Gastrocnemius medialis (tissue), 4 donors: Measurements from ENCODE around the gene BCL2A1.

Source experiments
- POLR2A ChIP-seq, 2 donors: fragments of 450-650 bp; IDR thresholded peaks; one replicate each; pipeline ENCODE4 v1.6.1; 2017; ENCODE audit warnings: antibody characterized with exemption in 2 of 2, mild to moderate bottlenecking in 2 of 2, moderate library complexity in 2 of 2
- TF ChIP-seq, protein P1 (sequence below), 5 experiments: fragments of 450-650 bp in 3 of 5; fragments of 200-600 bp in 2 of 5; sonication (generic) in 2 of 5; IDR thresholded peaks in 4 of 5; conservative IDR thresholded peaks in 1 of 5; 1 replicate in 4 of 5; 2 replicates in 1 of 5; pipeline ENCODE4 v1.5.1; 2016 to 2019; ENCODE audit warnings: antibody characterized with exemption in 5 of 5, mild to moderate bottlenecking in 3 of 5, moderate library complexity in 3 of 5

DNA sequence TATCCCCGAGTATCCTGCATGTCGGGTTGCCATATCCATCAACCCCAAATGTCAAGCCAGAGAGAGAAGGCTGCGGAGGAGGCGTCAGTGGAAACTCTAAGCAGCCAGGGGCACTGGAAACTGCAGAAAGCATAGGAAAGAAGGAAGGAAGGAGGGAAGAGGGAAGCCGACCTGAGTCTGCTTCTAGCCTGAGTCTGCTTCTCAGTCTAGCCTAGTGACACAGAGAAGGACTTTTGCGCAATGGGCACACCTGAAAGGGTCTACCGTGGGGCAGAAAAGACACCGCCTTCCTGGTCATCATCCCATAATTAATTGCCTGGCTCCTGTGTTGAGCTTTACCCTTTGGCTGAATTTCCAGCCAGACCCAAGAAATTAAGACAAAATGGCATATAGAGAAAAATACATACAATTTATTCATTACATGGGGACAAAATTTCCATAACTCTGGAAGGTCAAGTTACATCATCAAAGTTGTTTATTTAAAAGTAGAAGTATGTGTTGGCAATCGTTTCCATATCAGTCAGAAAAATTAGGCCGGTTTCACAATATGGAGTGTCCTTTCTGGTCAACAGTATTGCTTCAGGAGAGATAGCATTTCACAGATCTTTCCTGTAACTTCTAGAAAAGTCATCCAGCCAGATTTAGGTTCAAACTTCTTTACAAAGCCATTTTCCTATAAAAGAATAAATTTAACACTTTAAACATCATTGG is 10.3 kb downstream of the BCL2A1 start:
- TF ChIP-seq, protein P1, sequence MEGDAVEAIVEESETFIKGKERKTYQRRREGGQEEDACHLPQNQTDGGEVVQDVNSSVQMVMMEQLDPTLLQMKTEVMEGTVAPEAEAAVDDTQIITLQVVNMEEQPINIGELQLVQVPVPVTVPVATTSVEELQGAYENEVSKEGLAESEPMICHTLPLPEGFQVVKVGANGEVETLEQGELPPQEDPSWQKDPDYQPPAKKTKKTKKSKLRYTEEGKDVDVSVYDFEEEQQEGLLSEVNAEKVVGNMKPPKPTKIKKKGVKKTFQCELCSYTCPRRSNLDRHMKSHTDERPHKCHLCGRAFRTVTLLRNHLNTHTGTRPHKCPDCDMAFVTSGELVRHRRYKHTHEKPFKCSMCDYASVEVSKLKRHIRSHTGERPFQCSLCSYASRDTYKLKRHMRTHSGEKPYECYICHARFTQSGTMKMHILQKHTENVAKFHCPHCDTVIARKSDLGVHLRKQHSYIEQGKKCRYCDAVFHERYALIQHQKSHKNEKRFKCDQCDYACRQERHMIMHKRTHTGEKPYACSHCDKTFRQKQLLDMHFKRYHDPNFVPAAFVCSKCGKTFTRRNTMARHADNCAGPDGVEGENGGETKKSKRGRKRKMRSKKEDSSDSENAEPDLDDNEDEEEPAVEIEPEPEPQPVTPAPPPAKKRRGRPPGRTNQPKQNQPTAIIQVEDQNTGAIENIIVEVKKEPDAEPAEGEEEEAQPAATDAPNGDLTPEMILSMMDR (IDR thresholded peaks at IDR 0.05 in 4 of 5, conservative IDR thresholded peaks at IDR 0.05 in 1 of 5): no peak
- no peak for TF ChIP-seq POLR2A (IDR thresholded peaks at IDR 0.05)
